Keratinocyte (primary cell): ENCODE measurements around the gene SMAD7. TPM values are rescaled to one million over a fixed set of nuclear protein-coding genes. Genes with fewer than 3 reads are reported as not detected.

Source experiments
- DNase-seq: peaks from one replicate; pipeline ENCODE4 v3.0.0-alpha.2; 2011; ENCODE audit warnings: low read depth, missing footprints, low spot score
- FAIRE-seq: peaks from 2 replicates; lab custom pipeline; 2011; peaks lifted over from hg19 to GRCh38; lab: Jason Lieb, UNC
- H2AFZ ChIP-seq: 2 replicates; pipeline ENCODE4 v1.6.0; 2012; ENCODE audit warnings: low read length, control low read depth, inconsistent platforms; ENCODE audit not compliant: control insufficient read depth
- H3K27ac ChIP-seq: 2 replicates; pipeline ENCODE4 v1.5.1; 2011; ENCODE audit warnings: low read length; ENCODE audit not compliant: control insufficient read depth, insufficient read depth
- H3K27me3 ChIP-seq: 3 replicates; pipeline ENCODE4 v1.6.0; 2011; ENCODE audit warnings: low read length; ENCODE audit not compliant: control insufficient read depth, insufficient read depth; ENCODE audit errors: extremely low read depth
- H3K36me3 ChIP-seq, 2 experiments: 2 replicates in 1 of 2; 3 replicates in 1 of 2; pipeline ENCODE4 v1.5.1; 2011; ENCODE audit warnings: low read length in 2 of 2, mild to moderate bottlenecking in 1 of 2; ENCODE audit not compliant: control insufficient read depth in 2 of 2, insufficient read depth in 2 of 2; ENCODE audit errors: extremely low read depth in 1 of 2
- H3K4me1 ChIP-seq: 3 replicates; pipeline ENCODE4 v1.5.1; 2011; ENCODE audit warnings: low read length; ENCODE audit not compliant: control insufficient read depth, insufficient read depth; ENCODE audit errors: extremely low read depth
- H3K4me2 ChIP-seq: 3 replicates; pipeline ENCODE4 v1.6.0; 2011; ENCODE audit warnings: low read depth, low read length; ENCODE audit not compliant: control insufficient read depth, insufficient read depth; ENCODE audit errors: extremely low read depth
- H3K4me3 ChIP-seq, 3 experiments: fragments of 200-600 bp in 1 of 3; sonication (generic) in 1 of 3; 2 replicates in 2 of 3; 3 replicates in 1 of 3; pipeline ENCODE4 v1.5.1; 2011 to 2016; ENCODE audit warnings: low read length in 3 of 3, mild to moderate bottlenecking in 3 of 3, control low read depth in 2 of 3, inconsistent platforms in 1 of 3, low read depth in 1 of 3, mixed read lengths in 1 of 3, mixed run types in 1 of 3, moderate library complexity in 1 of 3; ENCODE audit not compliant: control insufficient read depth in 2 of 3, insufficient read depth in 2 of 3; ENCODE audit errors: extremely low read depth in 1 of 3
- H3K79me2 ChIP-seq: 2 replicates; pipeline ENCODE4 v1.6.0; 2012; ENCODE audit warnings: low read length; ENCODE audit not compliant: control insufficient read depth, insufficient read depth
- H3K9ac ChIP-seq: 3 replicates; pipeline ENCODE4 v1.6.0; 2011; ENCODE audit warnings: low read length; ENCODE audit not compliant: control insufficient read depth, insufficient read depth; ENCODE audit errors: extremely low read depth
- H3K9me1 ChIP-seq: 3 replicates; pipeline ENCODE4 v1.6.0; 2011; ENCODE audit warnings: low read length; ENCODE audit not compliant: control insufficient read depth, insufficient read depth; ENCODE audit errors: extremely low read depth
- H3K9me3 ChIP-seq: 2 replicates; pipeline ENCODE4 v1.5.1; 2012; ENCODE audit warnings: low read depth, low read length; ENCODE audit not compliant: control insufficient read depth
- H4K20me1 ChIP-seq: 3 replicates; pipeline ENCODE4 v1.6.0; 2011; ENCODE audit warnings: low read length; ENCODE audit not compliant: control insufficient read depth, insufficient read depth; ENCODE audit errors: extremely low read depth
- EZH2 ChIP-seq: IDR thresholded peaks from one replicate; pipeline ENCODE4 v1.6.1; 2012; ENCODE audit warnings: inconsistent platforms, mild to moderate bottlenecking, low read length, moderate library complexity
- dilution Hi-C: fragments of 300-500 bp; cut with MboI; formaldehyde crosslinking; loops from one replicate; pipeline ENCODE4 v1.7.0; 2020; ENCODE audit warnings: low sequenced_read_pairs; ENCODE audit not compliant: extremely low pct_ligation_motif_present
- polyA plus RNA-seq, 5 experiments: library from polyadenylated mRNA; depleted of rRNA in 3 of 5; stranded (reverse) in 3 of 5; stranded (forward) in 1 of 5; unstranded in 1 of 5; fragments of >200 nt; gene quantifications; 1 replicate in 1 of 5; 2 replicates in 3 of 5; 3 replicates in 1 of 5; pipeline versions ENCODE4 v1.2.1 to v1.2.3, GENCODE V29; 2011 to 2012; ENCODE audit warnings: missing spikeins in 2 of 5, low read depth in 1 of 5, low replicate concordance in 1 of 5
- TF ChIP-seq, protein P1 (sequence below), 3 experiments: IDR thresholded peaks in 1 of 3; conservative IDR thresholded peaks in 1 of 3; optimal IDR thresholded peaks in 1 of 3; 2 replicates in 2 of 3; 3 replicates in 1 of 3; pipeline versions ENCODE3 to v1.5.1; 2011; ENCODE audit warnings: low read length in 3 of 3, mild to moderate bottlenecking in 3 of 3, moderate library complexity in 2 of 3, control low read depth in 1 of 3, inconsistent platforms in 1 of 3; ENCODE audit not compliant: insufficient read depth in 2 of 3; ENCODE audit errors: extremely low read depth in 1 of 3

SMAD7 gene
- polyA plus RNA-seq, 1 donor (not counting 4 experiments of a cell fraction or from before 2014, with no cell fraction given) = 9.5 TPM

DNA sequence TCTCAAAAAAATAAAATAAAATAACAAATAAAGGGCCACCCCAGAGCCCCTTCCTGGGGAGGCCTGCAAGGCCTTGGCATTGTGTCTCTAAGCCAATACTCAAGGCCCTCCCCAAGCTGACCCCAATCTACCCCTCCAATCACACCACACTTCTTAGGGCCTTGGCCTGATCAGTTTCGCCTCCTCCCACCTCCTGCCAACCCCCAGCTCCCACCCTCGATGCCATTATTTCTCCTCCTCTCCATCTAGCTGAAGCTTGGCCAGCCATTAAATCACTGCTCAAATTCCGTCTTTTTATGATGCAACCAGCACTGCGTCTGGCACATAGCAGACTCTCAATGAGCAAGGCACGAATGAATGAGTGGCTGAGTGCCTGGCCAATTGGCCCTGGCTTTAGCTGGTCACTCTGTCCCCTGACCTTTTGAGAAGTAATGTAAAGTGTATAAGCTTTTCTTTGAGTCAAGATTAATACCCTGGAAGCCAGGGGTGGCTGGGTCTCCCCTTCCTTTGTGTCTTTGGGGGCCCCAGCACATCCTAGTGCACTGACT lies 55.9 kb downstream of the SMAD7 start:
- no peak overlapping the region for H2AFZ ChIP-seq
- H3K27me3 ChIP-seq = no peaks in the 10 kb centered on the region
- H3K9me1 ChIP-seq = no peaks in the 10 kb centered on the region
- H3K9me3 ChIP-seq = no peaks in the 10 kb centered on the region
- no peaks in the 10 kb centered on the region for H3K79me2 ChIP-seq
- DNase-seq (no peak), FAIRE-seq (no peak)
- dilution Hi-C loops = no loop called here
- H3K9ac ChIP-seq = no peak overlapping the region
- no peak overlapping the region for H3K4me3 ChIP-seq
- no peaks in the 10 kb centered on the region for H4K20me1 ChIP-seq
- no peaks in the 10 kb centered on the region for H3K36me3 ChIP-seq
- H3K4me2 ChIP-seq = no peak overlapping the region
- no peak overlapping the region for H3K27ac ChIP-seq
- peaks cover 13% of the 10 kb centered on the region for H3K4me1 ChIP-seq
- TF ChIP-seq, protein P1, sequence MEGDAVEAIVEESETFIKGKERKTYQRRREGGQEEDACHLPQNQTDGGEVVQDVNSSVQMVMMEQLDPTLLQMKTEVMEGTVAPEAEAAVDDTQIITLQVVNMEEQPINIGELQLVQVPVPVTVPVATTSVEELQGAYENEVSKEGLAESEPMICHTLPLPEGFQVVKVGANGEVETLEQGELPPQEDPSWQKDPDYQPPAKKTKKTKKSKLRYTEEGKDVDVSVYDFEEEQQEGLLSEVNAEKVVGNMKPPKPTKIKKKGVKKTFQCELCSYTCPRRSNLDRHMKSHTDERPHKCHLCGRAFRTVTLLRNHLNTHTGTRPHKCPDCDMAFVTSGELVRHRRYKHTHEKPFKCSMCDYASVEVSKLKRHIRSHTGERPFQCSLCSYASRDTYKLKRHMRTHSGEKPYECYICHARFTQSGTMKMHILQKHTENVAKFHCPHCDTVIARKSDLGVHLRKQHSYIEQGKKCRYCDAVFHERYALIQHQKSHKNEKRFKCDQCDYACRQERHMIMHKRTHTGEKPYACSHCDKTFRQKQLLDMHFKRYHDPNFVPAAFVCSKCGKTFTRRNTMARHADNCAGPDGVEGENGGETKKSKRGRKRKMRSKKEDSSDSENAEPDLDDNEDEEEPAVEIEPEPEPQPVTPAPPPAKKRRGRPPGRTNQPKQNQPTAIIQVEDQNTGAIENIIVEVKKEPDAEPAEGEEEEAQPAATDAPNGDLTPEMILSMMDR (optimal IDR thresholded peaks at IDR 0.05 in 1 of 3, IDR thresholded peaks at IDR 0.05 in 1 of 3, conservative IDR thresholded peaks at IDR 0.05 in 1 of 3; ENCODE audit: extremely low read depth in 1 of 3, insufficient read depth in 2 of 3, low read length in 3 of 3) = no peak
- no peak for TF ChIP-seq EZH2

DNA sequence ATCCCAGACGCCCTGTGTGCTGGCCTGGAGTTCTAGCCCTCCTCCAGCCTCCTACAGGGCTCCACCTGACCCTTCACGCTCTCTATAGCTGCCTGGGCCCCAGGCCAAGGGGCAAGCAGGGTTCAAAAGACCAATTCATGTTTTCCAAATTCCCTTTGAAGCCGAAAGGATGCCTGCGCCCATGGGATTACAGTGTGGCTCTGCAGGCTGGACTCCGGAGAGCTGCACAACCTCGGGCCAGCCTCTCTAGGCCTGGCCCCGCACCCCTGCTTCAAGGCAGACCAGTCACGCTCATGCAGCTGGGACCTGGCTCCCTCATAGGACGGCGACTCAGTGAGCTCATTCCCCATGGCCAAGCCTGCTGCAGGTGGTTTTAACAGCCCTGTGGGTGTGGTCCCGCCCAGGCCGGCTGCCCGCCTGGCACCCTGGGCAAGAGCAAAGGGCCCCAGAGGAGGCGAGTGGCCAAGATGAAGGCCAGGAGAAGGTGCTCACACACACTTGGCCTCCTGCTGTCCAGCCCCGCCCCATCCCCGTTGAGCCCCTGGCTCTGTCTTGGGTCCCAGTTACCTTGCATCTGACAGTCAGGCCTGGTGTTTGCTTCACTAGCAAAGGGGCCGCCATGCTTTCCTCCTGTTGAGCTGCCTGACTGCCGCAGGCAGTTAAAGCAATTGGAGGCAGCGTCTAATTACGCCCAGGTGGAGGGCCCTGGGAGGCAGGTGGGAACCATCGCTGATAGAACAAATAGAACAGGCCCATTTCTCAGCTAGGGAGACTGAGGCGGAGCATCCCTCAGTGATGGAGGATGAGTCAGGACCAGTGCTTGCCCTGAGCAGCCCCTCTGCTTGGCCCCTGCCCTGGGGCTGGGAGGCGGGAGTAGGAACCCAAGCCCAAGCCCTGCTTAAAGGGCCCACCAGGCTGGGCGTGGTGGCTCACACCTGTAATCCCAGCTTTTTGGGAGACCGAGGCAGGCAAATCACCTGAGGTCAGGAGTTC lies 56.9 kb downstream of the SMAD7 start:
- Histone ChIP-seq H3K9ac (no peak overlapping the region), H2AFZ (no peak overlapping the region), H3K79me2 (no peaks in the 10 kb centered on the region), H3K9me1 (no peaks in the 10 kb centered on the region), H3K9me3 (no peaks in the 10 kb centered on the region), H3K4me3 (no peak overlapping the region), H3K27ac (no peak overlapping the region), H3K4me2 (no peak overlapping the region), H3K4me1 (peaks cover 13% of the 10 kb centered on the region), H3K36me3 (no peaks in the 10 kb centered on the region), H4K20me1 (no peaks in the 10 kb centered on the region), H3K27me3 (no peaks in the 10 kb centered on the region)
- no peak for FAIRE-seq
- DNase-seq = no peak
- dilution Hi-C loops = no loop called here
- TF ChIP-seq, protein P1 (optimal IDR thresholded peaks at IDR 0.05 in 1 of 3, IDR thresholded peaks at IDR 0.05 in 1 of 3, conservative IDR thresholded peaks at IDR 0.05 in 1 of 3; ENCODE audit: extremely low read depth in 1 of 3, insufficient read depth in 2 of 3, low read length in 3 of 3) = no peak
- no peak for TF ChIP-seq EZH2
